Measurements from ENCODE around the gene CALHM5.
A peak's percentile ranks its signal among the peaks of the same experiment; 100 is the strongest.

CALHM5 gene

DNA sequence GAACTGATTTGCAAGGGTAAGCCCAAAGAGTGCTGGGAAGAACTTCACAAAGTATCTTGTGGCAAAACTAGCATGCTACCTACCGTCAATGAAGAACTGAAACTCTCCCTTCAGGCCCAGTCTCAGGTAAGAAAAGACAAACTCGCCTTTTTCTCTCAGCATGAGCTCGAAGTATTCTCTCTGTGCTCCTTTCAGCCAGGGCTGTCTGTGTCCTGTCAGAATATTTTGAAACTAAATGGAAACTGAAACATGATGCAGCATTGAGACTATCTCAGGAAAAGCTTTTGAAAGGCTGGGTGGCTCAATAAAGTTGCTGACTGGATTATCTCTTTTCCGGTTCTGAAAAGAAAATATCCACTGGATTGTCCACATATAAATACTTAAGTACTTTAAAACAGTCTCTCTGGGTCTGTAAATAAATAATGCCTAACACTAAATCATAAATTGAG lies 696 bp downstream of the CALHM5 start:
- DNase-seq = peak; percentile 62

DNA sequence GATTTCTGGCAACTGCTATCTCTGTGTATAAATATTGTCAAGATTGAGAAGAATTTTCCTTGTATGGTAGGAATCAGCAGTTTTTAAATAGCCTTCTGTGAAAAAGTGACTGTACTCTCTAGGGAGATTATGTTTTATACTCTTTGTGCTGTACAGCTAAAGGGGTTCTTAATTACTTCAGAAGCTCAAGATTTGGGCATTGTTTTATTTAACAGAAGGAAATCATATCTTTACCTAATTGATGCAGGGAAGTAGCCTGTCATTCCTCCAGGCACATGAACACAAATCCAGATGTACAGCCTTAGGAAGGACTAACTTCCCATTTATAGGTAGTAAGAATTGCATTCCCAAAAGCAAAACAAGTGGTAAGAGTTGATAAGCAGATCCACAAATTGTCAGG lies 1.3 kb downstream of the CALHM5 start:
- no peak for DNase-seq

DNA sequence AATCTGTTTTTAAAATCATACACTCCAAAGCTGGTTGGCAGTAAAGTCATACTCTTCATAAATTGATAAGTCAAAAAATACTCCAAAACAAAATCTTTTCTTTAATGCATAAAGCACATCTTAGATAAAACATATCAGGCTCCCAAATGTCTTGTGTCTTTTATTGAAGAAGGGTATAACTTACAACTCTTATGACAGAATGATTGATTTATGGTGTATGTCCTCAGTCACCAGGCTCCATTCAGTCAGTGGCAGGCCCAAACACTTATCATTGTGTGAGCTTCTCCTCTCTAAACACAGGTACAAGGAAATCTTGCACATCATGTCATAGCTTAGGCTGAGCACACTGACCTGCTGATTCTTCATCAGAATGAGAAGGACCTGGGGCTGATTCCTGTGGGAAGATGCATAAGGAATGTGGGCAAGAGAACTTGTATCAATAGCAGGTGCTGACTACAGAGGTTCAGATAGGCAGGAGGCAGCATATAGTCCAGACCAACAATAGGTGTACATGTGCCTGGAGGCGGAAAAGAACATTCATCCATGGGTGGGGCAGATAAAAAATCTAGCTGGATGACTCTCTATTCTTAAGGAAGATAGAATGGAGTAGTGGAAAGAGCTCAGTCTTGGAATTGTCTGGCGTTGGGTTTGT lies 1.9 kb downstream of the CALHM5 start:
- peak; percentile 46 for DNase-seq

DNA sequence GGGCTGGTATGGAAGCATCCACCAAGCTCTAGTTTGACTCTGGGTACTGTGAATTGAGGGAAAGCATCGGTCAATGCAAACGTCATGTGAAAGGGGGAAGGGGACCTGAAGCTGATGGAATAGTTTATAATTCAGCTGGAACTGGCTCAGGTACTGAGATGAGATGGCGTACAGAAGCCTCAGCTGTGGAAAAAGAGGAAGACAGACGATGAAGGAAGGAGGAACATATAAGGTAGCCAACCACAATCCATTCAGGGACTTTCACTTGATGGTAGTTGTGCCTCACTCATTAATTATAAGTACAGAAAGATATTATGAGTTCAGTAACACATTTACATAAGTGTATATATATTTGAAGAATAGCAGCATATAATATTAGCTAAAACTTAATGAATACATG lies 2.7 kb downstream of the CALHM5 start:
- no peak for DNase-seq

DNA sequence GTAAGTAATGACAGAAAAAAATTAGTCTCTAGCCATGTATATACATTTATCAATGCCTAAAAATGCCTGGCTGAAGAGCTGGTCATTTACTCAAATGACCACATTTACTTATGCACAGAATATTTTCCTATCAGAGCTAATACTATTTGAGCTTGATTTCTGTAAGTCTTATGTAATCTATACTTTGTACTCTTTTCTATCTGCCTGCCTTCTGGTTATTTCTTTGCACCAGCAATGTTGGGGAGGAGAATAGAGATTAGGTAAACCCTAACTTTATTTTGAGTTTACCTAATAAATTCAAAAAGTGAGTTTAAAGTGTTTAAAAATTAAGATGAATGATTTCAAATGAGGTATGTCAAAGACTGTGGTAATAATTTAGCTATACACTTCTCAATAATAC lies 3.7 kb downstream of the CALHM5 start:
- DNase-seq = no peak

DNA sequence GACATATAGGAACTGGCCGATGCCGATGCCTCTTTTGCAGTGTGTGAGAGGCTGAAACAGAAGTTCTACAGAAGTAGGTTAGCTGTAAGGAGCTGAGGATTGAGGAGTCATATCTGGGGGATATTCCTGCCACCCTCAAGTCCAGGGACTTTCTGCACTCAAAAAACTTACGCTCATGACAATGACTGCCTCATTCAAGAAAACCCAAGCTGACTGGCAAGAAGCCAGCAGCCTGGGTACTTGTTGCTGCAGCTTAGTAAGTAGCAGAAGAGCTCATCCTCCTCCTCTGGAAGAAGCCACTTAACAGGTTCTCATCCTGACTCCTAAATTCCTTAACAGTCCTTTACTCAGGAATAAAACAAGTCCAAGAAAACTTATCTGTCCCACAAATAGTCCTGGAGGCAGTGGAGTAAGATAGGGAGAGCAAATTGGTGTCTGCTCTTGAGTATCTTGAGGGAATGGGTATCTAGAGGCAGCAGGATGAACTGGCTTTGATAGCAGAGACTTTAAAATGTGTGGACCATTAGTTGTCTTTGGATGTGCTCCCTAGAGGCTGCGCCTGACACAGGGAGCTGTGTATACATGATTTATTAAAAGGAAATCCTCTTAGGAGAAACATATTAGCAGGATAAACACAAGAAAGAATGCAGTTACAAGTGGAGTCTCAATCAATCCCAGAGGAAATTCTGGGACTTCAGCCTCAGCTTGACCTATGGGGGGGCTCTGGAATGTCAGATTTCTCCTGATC lies 7.4 kb downstream of the CALHM5 start:
- DNase-seq = no peak

DNA sequence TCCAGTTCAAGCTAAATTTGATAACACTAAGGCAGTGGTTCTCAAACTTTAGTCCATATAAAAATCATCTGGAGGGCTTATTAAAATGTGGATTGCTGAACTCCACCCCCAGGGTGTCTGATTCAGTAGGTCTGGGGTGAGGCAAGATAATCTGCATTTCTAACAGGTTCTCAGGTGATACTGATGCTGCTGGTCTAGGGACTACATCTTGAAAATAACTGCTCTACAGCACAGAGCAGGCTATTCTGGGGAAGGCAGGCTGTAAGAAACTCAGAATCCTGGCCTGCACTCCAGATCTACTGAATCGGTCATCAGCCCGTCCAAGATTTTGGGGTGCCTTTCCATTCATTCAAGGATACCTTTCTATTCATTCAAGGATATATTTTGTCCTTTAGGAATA lies 11.5 kb downstream of the CALHM5 start:
- DNase-seq = no peak

DNA sequence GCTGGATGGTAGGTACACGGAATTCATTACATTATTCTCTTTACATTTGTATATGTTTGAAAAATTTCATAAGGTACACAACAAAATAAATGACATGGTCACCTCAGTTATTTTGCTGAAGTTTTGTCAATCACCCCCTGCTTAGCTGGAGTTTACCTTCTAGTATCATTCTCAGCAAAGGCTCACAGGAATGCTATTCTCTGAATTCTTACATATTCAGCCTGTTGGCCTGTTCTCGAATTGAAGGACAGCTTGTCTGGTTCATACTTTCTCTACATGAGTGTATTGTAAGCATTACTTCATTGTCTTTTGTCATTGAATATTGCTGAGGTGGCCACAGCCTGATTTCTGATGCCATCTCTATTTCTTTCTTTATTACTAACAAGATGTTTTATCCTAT lies 12.8 kb downstream of the CALHM5 start:
- no peak for DNase-seq

DNA sequence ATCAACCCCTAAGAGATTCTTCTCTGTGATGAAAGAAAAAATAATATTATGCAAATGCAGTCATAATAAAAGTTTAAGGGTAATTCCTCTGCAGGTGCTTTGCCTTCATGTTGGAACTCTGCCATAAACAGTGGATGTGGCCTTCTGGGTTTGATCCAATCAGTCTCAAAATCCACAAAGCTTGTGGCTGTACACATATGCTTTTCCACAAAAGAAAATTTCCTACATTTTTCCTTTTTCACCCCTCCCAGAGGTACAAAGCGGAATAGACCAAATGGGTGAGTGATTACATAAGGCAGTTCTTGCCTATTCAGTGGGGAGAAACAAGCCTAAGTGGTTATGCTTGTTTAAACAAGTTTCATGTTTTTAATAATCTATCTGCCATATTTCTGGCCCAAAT lies 16.7 kb downstream of the CALHM5 start:
- peak; percentile 21 for DNase-seq

DNA sequence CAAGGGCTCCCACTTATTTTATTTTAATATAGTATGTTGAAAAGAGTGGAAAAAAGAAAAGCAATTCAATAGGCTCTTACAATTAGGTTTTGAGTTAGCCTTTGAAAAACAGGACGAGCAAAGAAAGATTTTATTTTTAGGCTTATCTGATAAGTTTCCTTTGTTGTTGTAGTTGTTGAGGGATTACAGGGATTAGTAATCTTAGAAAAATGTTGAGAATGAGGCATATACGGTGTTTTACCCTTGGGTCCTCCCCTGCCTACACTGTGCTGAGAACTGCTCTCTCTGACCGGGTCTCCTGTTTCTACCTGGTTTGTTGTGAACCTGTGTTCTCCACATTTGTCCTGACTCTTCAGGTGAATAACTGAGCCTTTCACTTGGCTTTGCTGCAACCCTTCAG lies 17.3 kb downstream of the CALHM5 start:
- DNase-seq = no peak

DNA sequence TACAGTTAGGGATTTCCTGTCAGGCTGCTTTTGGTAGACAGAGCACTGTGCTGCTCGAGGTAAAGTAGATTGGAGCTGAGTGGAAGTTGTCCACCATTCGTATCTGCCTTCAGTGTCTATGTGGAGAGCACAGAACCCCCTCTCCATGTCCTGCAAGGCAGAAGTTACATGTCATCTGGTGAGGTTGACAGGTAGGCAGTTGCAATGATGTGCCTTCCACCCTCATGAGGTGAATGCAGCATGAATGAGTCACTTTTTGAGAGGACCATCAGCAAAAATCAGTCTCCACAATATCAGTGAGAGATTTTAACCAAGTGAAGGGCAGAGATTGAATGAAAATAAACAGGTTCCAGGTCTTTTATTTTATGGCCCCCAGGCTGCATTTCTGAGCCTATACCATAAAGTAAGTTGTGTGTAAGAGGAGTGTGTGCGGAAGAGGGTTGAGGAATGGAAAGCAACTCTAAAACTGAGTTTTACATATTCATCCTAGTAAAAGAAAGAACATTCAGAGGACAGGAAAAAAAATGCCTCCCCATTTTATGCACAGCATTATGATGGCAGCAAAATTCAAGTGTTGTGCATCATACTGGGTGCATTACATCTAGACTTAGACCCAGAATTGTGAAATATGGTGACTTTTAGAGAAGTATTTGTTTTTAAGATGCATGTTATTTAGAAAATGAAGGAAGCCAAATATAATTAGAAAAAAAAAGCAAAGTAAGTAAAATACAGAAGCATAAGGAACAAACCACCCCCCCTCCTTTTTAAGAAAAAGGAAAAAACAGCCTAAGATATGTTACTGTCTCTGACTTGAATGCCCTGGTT lies 18.2 kb downstream of the CALHM5 start:
- DNase-seq = peak; percentile 29

DNA sequence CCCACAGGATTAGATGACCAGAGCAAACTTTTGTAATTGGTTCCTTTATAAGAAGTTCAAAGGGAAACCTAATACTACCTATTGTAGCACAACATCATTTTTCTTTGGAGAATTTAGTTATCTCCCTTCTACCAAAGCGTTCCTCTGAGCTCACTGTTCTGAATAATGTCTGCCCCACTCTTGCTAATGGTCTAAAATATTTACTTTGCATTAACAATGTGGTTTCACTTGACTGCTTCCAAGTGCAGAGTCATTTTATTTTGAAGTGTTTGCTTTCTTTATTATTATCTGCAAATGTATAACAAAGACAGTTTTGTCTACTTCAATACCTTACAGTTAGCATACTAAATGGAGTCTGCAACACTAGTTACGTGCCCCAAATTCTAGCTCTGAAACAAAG lies 19.0 kb downstream of the CALHM5 start:
- DNase-seq = peak; percentile 89

DNA sequence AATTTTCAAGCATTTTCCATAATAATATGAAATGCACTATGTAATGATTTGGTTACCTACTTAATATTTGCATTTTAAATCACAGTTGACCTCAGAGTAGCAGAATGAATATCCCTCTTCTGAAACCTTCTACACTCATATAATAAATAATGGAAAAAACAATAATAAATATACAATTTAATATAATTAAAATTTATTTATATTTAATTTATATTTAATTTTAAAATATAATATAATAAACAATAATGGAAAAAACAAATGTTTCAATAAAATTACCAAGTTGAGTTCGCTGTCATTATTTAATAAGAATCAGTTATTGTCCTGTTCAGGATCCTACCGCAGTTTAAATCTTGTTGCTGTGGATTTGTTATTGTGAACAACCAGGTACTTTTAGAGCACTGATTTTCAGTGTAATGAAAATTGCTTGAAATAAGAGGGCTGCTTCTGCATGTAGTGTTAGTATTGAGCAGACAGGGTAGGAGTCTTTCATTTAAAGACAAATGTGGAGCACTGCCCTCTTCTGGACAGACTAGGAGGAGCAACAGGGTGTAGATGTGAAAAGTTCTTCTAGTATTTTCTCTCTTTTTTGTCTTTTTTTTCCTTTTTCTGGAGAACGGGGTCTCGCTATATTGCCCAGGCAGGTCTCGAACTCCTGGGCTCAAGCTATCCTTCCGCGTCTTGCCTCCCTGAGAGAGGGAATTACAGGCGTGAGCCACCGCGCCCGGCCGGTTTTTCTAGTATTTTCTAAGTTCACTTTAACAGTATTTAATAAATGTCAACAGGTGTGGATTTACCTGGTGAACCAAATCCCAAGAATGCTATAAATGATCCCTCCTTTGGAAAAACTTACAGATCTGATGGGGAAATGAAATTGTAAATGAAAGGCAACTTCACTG lies 20.5 kb downstream of the CALHM5 start:
- DNase-seq = peak; percentile 80

DNA sequence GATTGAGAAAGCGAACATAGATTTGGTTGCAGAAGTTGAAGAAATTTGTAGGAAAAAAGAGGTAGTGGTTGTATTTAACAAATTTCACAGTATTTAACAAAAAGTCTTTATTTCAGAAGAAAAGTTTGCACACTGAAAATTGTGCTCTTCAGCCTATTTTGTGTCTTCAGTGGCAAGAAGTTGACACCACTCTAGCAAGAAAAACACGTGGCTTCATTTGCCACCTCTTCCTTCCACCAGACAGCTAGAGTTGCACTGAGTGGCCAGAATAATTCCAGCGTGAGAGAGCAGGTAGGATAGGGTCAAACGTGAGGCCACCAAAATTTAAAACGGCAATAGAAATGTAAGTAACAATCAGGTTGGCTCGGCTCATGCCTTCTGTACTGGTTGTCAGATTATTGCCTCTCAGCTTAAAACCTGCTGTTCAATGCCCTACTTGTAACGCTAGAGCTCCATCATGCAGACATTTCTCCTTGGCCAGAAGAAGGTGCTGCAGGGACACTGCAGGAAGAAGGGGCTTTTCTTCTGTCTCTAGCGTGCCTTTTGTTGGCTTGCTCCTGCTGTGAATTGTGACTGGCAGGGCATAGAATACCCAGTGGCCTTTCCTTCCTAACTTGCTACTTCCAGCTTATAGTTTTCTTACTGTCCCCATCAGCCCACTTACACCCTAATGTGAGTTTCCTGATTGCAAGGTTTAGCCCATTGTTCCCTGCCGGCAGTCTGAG lies 22.0 kb downstream of the CALHM5 start:
- DNase-seq = peak; percentile 72

DNA sequence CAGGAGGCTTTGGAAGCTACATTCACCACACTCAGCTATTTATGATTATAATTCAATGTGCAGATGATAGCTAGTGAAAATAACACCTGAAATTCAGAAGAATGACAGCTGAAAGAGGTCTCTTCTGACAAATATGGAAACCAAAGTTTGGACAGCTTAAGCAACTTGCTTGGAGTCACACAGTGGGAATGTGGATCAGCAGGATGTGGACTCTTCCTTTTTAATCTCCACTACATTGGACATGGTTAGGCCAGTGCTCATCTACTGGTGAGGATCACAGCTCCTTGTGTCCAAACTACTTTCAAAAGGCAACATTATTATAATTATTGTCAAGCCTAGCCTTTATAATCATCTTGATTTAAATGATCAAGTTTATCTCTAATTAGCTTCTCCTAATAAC lies 23.7 kb downstream of the CALHM5 start:
- peak; percentile 9 for DNase-seq

DNA sequence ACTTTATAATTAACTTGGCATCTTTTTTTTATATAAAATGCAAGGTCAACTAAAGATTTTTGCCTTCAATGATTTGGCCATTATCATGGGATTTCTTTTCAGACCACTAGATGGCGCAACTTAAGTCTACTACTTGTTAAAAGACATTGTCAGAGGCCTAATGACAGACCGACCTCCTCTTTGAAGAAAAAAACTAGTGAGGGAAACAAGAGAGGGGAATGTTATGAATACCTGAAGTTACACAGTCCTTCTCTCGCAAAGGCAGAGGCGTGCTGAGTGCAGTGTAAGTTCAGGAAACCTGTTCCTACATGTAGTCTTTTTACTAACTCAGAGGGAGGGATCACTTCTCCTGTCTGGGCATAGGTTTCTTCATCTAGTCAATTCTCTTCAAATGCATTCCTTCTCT lies 24.8 kb downstream of the CALHM5 start:
- DNase-seq = peak; percentile 76

DNA sequence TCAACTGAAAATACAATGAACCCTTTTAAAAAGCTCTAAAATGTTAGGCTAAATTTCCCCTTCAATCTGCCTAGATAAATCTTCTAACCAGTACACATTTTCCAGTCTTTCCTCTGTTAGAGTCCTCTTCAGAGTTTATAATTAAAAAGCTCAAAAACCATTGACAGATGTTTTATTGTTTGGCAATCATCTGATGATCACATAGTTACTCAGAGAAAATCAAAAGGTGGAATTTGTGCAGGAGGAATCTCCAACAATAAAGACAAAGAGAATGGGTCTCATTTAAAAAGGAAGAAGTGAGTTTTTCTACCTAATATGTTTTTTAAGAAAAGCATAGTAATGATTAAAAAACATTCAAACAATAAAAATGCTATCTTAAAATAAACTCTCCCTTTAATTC lies 31.0 kb downstream of the CALHM5 start:
- peak; percentile 66 for DNase-seq

DNA sequence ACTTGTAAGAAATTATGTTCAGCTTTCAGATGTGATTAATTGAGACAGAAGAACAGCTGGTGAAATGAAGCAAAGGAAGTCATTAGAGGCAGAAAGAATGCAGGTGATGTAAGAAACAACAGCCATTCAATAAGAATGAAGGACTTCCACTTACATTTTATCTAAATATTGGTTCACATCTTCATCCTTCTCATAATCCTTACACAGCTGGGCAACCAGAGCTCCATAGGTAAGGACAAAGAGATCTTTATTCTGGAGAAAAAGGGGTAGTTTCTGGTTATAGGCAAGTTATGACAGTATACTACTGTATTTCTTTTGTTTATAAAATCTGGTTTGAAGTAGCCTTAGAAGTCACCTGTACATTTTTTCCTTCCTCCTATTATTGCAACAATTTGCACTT lies 31.7 kb downstream of the CALHM5 start:
- DNase-seq = peak; percentile 73

DNA sequence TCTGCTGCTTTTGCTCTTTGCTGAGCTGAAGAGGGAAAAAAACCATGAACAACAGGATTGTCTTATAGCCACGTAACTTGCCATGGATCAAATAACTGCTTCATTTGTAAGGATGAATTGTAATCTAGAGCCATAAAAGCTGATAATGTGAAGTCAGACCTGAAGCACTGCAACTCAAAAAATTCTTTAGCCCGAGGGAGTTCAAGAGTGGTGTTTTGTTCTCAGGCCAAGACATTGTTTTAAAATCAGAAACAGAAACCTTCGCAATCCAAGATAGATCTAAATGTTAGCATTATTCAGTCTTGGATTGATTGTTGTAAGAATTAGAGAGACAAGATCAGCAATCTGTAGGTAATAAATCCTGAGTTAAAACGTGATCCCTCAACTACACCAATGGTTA lies 34.2 kb downstream of the CALHM5 start, which contains the start of gene TRAPPC3L:
TRAPPC3L (minus strand) TSS at position 34 of the 400 bp plus-strand sequence. CDS start 170 bp downstream, outside the sequence.
- no peak for DNase-seq

DNA sequence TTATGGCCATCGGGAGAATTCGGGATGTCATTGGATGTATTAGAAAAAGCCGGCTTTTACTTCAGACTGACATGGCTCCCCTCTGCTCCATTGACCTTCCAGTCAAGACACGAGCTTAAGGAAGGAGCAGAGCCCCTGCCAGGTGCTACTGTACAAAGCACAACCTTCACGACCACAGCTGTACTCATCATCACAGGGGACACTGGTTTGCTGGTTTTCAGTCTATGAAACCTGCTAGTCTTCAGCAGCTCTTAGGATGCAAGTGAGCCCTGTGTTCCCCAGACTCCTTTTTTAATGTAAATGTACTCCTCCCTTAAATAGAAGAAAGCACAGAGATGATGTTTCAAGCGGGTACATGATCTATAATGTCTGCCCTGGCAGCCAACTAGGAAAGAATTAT lies 35.9 kb downstream of the CALHM5 start:
- no peak for DNase-seq

DNA sequence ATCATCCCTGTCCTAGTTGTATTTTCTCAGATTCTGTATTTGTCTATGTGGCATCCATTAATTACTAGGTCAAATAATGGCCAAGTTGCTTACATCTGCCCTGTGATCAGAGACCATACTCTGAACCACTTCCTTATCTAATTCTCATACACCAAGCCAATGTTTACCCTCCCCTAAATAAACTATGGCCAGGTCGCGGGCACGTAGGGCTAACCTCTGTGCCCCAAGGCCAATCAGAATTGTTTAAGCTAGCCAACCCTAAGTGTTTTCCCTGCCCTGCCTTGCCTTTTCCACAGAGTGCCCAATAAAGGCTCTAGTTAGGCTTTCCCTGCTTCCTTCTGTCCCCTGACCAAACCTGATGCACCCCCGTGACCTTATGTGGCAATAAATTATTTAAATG lies 39.4 kb downstream of the CALHM5 start:
- DNase-seq = no peak

DNA sequence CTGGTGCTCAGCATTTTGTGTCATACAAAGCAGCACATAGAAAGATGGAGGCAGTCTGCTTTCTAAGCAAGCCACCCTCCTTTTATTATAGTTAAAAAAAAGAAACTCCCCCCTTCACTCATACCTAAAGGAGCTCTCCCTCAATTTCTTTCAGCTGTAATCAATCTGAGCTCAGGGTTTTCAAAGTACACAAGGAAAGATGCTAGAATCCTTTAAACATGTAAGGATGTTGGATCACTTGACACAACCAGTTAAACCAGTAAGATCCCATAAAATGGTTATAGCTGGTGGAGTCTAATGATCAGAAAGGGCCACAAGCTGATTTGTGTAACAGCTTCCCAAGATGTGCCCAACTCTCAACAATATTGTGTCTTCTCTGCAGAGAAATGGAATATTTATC lies 42.0 kb downstream of the CALHM5 start, which contains the start of gene CALHM4:
CALHM4 (plus strand) TSS at position 301 of the 400 bp plus-strand sequence; CDS start at position 344, 43 bp downstream.
- no peak for DNase-seq

Measured in NCI-H69 (cell line).